K562 (cell line): Measurements from ENCODE around the gene PTPMT1. TPM values are rescaled to one million over a fixed set of nuclear protein-coding genes. Genes with fewer than 3 reads are reported as not detected.
A peak's percentile ranks its signal among the peaks of the same experiment; 100 is the strongest.

ENCODE experiments used
- AFF1 ChIP-seq, 2 experiments: fragments of 450-650 bp; IDR thresholded peaks; 2 replicates each; pipeline ENCODE4 v1.6.1; 2018; ENCODE audit warnings: mild to moderate bottlenecking in 2 of 2, low read depth in 1 of 2; ENCODE audit not compliant: partially characterized antibody in 2 of 2
- ATF6 ChIP-seq: sonication (generic); formaldehyde crosslinking; IDR thresholded peaks from 2 replicates; pipeline ENCODE4 v1.4.0; 2020; ENCODE audit warnings: mild to moderate bottlenecking, missing genetic modification reagents
- CCAR2 ChIP-seq: fragments of 200-400 bp; formaldehyde crosslinking; IDR thresholded peaks from 2 replicates; pipeline ENCODE4 v1.6.1; 2017; ENCODE audit warnings: mild to moderate bottlenecking, low read depth, low read length
- CREB5 ChIP-seq: fragments of 250-450 bp; sonication (Bioruptor Pico); IDR thresholded peaks from 2 replicates; pipeline ENCODE4 v1.5.0; 2020; ENCODE audit warnings: mild to moderate bottlenecking
- HCFC1 ChIP-seq: IDR thresholded peaks from 2 replicates; pipeline ENCODE4 v1.6.1; 2012; ENCODE audit warnings: low read depth, low read length, improper control_type of control experiment
- HDGF ChIP-seq: fragments of 450-650 bp; IDR thresholded peaks from 2 replicates; pipeline ENCODE4 v1.6.1; 2016
- KLF10 ChIP-seq: fragments of 250-450 bp; sonication (Bioruptor Pico); IDR thresholded peaks from 2 replicates; pipeline ENCODE4 v1.6.1; 2021; ENCODE audit warnings: matching md5 sums
- MED1 ChIP-seq: sonication (generic); formaldehyde crosslinking; IDR thresholded peaks from 2 replicates; pipeline ENCODE4 v1.8.1; 2023; ENCODE audit warnings: missing genetic modification reagents, borderline replicate concordance
- MEIS2 ChIP-seq: fragments of 450-650 bp; IDR thresholded peaks from 2 replicates; pipeline ENCODE4 v1.6.1; 2014; ENCODE audit warnings: mild to moderate bottlenecking; ENCODE audit not compliant: partially characterized antibody
- MTA2 ChIP-seq: fragments of 450-650 bp; IDR thresholded peaks from 2 replicates; pipeline ENCODE4 v1.6.1; 2016; ENCODE audit warnings: low read depth
- PTRF ChIP-seq: fragments of 450-650 bp; IDR thresholded peaks from 2 replicates; pipeline ENCODE4 v1.6.1; 2016; ENCODE audit warnings: mild to moderate bottlenecking, missing genetic modification characterization, missing compliant biosample characterization
- RBBP5 ChIP-seq: fragments of 200-600 bp; sonication (generic); IDR thresholded peaks from 2 replicates; pipeline ENCODE4 v1.6.1; 2012; ENCODE audit warnings: borderline replicate concordance, mild to moderate bottlenecking, low read length, control low read depth, inconsistent platforms; ENCODE audit not compliant: insufficient read depth, poor library complexity, severe bottlenecking
- RBM15 ChIP-seq: fragments of 200-400 bp; formaldehyde crosslinking; IDR thresholded peaks from 2 replicates; pipeline ENCODE4 v1.6.1; 2018; ENCODE audit warnings: mild to moderate bottlenecking, low read length, moderate library complexity; ENCODE audit not compliant: insufficient read depth
- SP1 ChIP-seq: sonication (generic); formaldehyde crosslinking; IDR thresholded peaks from 2 replicates; pipeline ENCODE4 v1.8.1; 2022; ENCODE audit warnings: mild to moderate bottlenecking, missing genetic modification reagents
- STAT5B ChIP-seq: fragments of 250-450 bp; sonication (Bioruptor Pico); IDR thresholded peaks from 2 replicates; pipeline ENCODE4 v1.8.0; 2021; ENCODE audit warnings: mild to moderate bottlenecking, inconsistent platforms
- USF1 ChIP-seq: sonication (generic); formaldehyde crosslinking; IDR thresholded peaks from 2 replicates; pipeline ENCODE4 v1.9.0; 2022; ENCODE audit warnings: mild to moderate bottlenecking, missing genetic modification reagents
- ZKSCAN1 ChIP-seq: fragments of 150-350 bp; IDR thresholded peaks from 2 replicates; pipeline ENCODE4 v1.6.1; 2016; ENCODE audit warnings: low read depth, low read length
- ZNF174 ChIP-seq: fragments of 250-450 bp; sonication (Bioruptor Pico); IDR thresholded peaks from 2 replicates; pipeline ENCODE4 v1.4.0; 2020; ENCODE audit warnings: mild to moderate bottlenecking
- ZNF263 ChIP-seq: sonication (generic); formaldehyde crosslinking; IDR thresholded peaks from 2 replicates; pipeline ENCODE4 v1.8.0; 2022; ENCODE audit warnings: mild to moderate bottlenecking, missing genetic modification reagents, borderline replicate concordance
- ZNF282 ChIP-seq: sonication (generic); formaldehyde crosslinking; IDR thresholded peaks from 2 replicates; pipeline ENCODE4 v1.8.1; 2023; ENCODE audit warnings: missing genetic modification reagents
- polyA plus RNA-seq, 8 experiments: library from polyadenylated mRNA; depleted of rRNA in 4 of 8; stranded (reverse) in 5 of 8; unstranded in 3 of 8; fragments of >200 nt; fragmentation: Nextera tagmentation in 2 of 8; fragmentation: Illumina TruSeq in 1 of 8; extraction: Ambion mirVana in 2 of 8; extraction: Trizol in 1 of 8; gene quantifications; 2 replicates each; pipeline versions ENCODE4 v1.2.1 to v1.2.3, GENCODE V29; 2011 to 2014; ENCODE audit warnings: inconsistent platforms in 1 of 8, missing spikeins in 1 of 8
- total RNA-seq, 7 experiments: library from RNA; depleted of rRNA in 6 of 7; stranded (reverse); fragments of >200 nt in 6 of 7; fragmentation: Illumina TruSeq in 2 of 7; extraction: Trizol in 2 of 7; gene quantifications; 2 replicates each; pipeline versions ENCODE4 v1.2.1 to v1.2.3, GENCODE V29; 2011 to 2021; ENCODE audit warnings: low replicate concordance in 1 of 7

Gene PTPMT1
- total and polyA plus RNA-seq, 9 of the 15 experiments (the other 6 are each of a cell fraction or from before 2014, with no cell fraction given) = 10.4 to 140 (median 67.2) TPM

GRCh38 chr11:47578524-47579494 lies 13.4 kb downstream of the PTPMT1 start, which contains the start of the genes KBTBD4 and NDUFS3 (continued):
- TF ChIP-seq ATF6 (CRISPR knock-in tag) = no peak; the same call in 1 of the 2 replicates
- TF ChIP-seq STAT5B (CRISPR knock-in tag) = no peak
- TF ChIP-seq MEIS2 = peak; percentile 32
- TF ChIP-seq RBBP5 = peak; percentile 99
- TF ChIP-seq HDGF = no peak
- no peak for TF ChIP-seq RBM15
- TF ChIP-seq USF1 (CRISPR knock-in tag) = peak; percentile 5
- peak; percentile 96 for TF ChIP-seq SP1 (CRISPR knock-in tag)
- peak; percentile 95 for TF ChIP-seq HCFC1
- TF ChIP-seq MTA2 = no peak
- TF ChIP-seq ZNF282 (CRISPR knock-in tag) = no peak
- TF ChIP-seq AFF1 (IDR thresholded peaks at IDR 0.05; ENCODE audit: low read depth in 1 of 2, partially characterized antibody in 2 of 2) = peak; percentile 65 to 96
- TF ChIP-seq MED1 (CRISPR knock-in tag) = no peak
- TF ChIP-seq PTRF (tag) = no peak
- TF ChIP-seq ZKSCAN1 = peak; percentile 81; the same call in 1 of the 2 replicates
- no peak for TF ChIP-seq CREB5
- no peak for TF ChIP-seq ZNF174 (CRISPR knock-in tag)
- no peak for TF ChIP-seq KLF10
- no peak for TF ChIP-seq ZNF263 (CRISPR knock-in tag)
- TF ChIP-seq CCAR2 = 0 out of 2 replicates have a peak, but pooled peaks have one; percentile 84
